Measurements from ENCODE around the gene ATP8A2.
"Not testable (repeated sequence)": the region's sequence is repeated elsewhere in the genome, so short reads cannot be mapped to it uniquely, and the experiment has no call there.

DNA sequence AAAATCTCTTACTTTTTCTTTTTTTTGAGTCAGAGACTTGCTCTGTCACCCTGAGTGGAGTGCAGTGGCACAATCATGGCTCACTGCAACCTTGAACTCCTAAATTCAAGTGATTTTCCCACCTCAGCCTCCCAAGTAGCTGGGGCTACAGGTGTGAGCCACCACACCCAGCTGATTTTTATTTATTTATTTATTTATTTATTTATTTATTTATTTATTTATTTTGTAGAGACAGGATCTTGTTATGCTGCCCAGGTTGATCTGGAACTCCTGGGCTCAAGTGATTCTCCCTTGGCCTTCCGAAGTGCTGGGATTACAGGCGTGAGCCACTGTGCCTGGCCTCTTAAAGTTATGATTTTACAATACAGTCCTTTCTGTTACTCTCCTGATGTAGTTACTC lies 696.6 kb downstream of the ATP8A2 start:
- TF ChIP-seq, protein P1, sequence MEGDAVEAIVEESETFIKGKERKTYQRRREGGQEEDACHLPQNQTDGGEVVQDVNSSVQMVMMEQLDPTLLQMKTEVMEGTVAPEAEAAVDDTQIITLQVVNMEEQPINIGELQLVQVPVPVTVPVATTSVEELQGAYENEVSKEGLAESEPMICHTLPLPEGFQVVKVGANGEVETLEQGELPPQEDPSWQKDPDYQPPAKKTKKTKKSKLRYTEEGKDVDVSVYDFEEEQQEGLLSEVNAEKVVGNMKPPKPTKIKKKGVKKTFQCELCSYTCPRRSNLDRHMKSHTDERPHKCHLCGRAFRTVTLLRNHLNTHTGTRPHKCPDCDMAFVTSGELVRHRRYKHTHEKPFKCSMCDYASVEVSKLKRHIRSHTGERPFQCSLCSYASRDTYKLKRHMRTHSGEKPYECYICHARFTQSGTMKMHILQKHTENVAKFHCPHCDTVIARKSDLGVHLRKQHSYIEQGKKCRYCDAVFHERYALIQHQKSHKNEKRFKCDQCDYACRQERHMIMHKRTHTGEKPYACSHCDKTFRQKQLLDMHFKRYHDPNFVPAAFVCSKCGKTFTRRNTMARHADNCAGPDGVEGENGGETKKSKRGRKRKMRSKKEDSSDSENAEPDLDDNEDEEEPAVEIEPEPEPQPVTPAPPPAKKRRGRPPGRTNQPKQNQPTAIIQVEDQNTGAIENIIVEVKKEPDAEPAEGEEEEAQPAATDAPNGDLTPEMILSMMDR (IDR thresholded peaks at IDR 0.05): not testable (repeated sequence)
- not testable (repeated sequence) for TF ChIP-seq EP300, POLR2A (IDR thresholded peaks at IDR 0.05)
